ENCODE data around the gene CAMK1G.

Gene CAMK1G

GRCh38 chr1:209584231-209584672 lies 738 bp downstream of the CAMK1G start:
- peak overlapping the region; percentile 59 for H3K4me3 ChIP-seq (ENCODE audit: low read depth, low read length)
- ChIA-PET CTCF (interaction anchor here (0.7 to 18.3 kb wide), 17 partner anchors 8 to 510 kb away, joined by 3 to 318 read pairs (median 6); no protein-coding TSS in a partner anchor), POLR2A (no interaction called here)
- no peak for DNase-seq (ENCODE audit: low read depth, low spot score)
- TF ChIP-seq CTCF (IDR thresholded peaks at IDR 0.05; ENCODE audit: insufficient read depth, low read length, missing control alignments): no peak

- POLR2A ChIA-PET: no interaction called here
- CTCF ChIA-PET: interaction anchor here (0.7 to 18.3 kb wide), 14 partner anchors 10 to 509 kb away, joined by 3 to 318 read pairs (median 6); no protein-coding TSS in a partner anchor
- peak overlapping the region; percentile 33 for H3K4me3 ChIP-seq (ENCODE audit: low read depth, low read length)
- no peak for TF ChIP-seq CTCF (IDR thresholded peaks at IDR 0.05; ENCODE audit: insufficient read depth, low read length, missing control alignments)
- no peak for DNase-seq (ENCODE audit: low read depth, low spot score)
Measured at GRCh38 chr1:209585197-209585596, 1.7 kb downstream of the CAMK1G start.

GRCh38 chr1:209585672-209586071 lies 2.2 kb downstream of the CAMK1G start:
- DNase-seq (ENCODE audit: low read depth, low spot score): no peak
- TF ChIP-seq CTCF (IDR thresholded peaks at IDR 0.05; ENCODE audit: insufficient read depth, low read length, missing control alignments): no peak
- H3K4me3 ChIP-seq (ENCODE audit: low read depth, low read length): peak overlapping the region; percentile 33
- ChIA-PET CTCF (interaction anchor here (0.6 to 18.3 kb wide), 14 partner anchors 10 to 404 kb away, joined by 3 to 318 read pairs (median 6); no protein-coding TSS in a partner anchor), POLR2A (no interaction called here)

GRCh38 chr1:209586221-209586740 lies 2.8 kb downstream of the CAMK1G start:
- no peak for DNase-seq (ENCODE audit: low read depth, low spot score)
- ChIA-PET POLR2A (no interaction called here), CTCF (interaction anchor here (0.6 to 18.3 kb wide), 13 partner anchors 9 to 403 kb away, joined by 3 to 318 read pairs (median 5); no protein-coding TSS in a partner anchor)
- TF ChIP-seq CTCF (IDR thresholded peaks at IDR 0.05; ENCODE audit: insufficient read depth, low read length, missing control alignments): no peak
- peak overlapping the region; percentile 33 for H3K4me3 ChIP-seq (ENCODE audit: low read depth, low read length)

GRCh38 chr1:209587789-209588188 lies 4.3 kb downstream of the CAMK1G start:
- POLR2A ChIA-PET: no interaction called here
- no peak overlapping the region for H3K4me3 ChIP-seq (ENCODE audit: low read depth, low read length)
- TF ChIP-seq CTCF (IDR thresholded peaks at IDR 0.05; ENCODE audit: insufficient read depth, low read length, missing control alignments): no peak
- CTCF ChIA-PET: interaction anchor here (1.3 to 18.3 kb wide), 5 partner anchors 13 to 106 kb away, joined by 4 to 318 read pairs (median 18); no protein-coding TSS in a partner anchor
- DNase-seq (ENCODE audit: low read depth, low spot score): no peak

GRCh38 chr1:209589440-209589839 lies 5.9 kb downstream of the CAMK1G start:
- POLR2A ChIA-PET: no interaction called here
- no peak for TF ChIP-seq CTCF (IDR thresholded peaks at IDR 0.05; ENCODE audit: insufficient read depth, low read length, missing control alignments)
- H3K4me3 ChIP-seq (ENCODE audit: low read depth, low read length): no peak overlapping the region
- CTCF ChIA-PET: interaction anchor here (0.7 to 18.3 kb wide), 12 partner anchors 12 to 234 kb away, joined by 3 to 318 read pairs (median 6); no protein-coding TSS in a partner anchor
- no peak for DNase-seq (ENCODE audit: low read depth, low spot score)
